ENCODE data around the gene CEP192. TPM values are rescaled to one million over a fixed set of nuclear protein-coding genes. Genes with fewer than 3 reads are reported as not detected.

The CEP192 gene
- total RNA-seq, 1 donor from 2014 or later, result 13.9 TPM

DNA sequence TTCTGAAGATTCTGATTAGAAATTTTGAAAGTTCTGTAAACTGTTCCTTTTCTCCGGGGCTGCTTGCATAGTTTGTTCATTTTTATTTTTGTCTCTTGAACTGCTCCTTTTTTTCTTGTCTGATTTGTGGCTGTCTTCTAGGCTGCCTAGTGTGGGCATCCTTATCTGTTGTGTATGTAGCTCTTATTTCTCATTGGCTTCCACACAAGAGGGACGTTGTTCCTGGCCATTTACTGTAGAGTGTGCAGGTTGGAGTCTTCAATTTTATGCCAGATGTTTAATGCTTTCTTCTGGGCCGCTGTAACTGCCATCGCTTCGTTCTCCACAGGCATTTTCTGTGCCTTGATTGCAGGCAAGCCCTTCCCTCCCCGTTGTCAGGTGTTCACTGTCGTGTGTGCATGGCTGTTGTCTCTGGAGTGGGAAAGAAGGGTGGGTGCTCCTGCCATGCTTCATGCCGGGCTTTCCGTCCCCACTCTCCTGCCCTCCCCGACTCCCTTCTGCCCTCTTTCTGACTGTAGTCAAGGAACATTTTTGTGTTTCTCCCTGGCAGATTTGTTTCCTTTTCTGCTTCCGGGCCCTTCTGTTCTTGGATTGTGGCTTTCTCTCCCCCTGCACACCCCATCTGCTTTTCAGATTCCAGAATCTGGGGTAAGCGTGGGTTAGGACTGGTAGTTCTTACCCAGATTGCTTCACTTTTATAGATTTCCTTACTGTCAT, 15.5 kb downstream of the CEP192 start:
- Histone ChIP-seq H3K27me3 (ENCODE audit: insufficient read depth, low read length) (no peaks in the 10 kb centered on the region), H3K9me3 (ENCODE audit: insufficient read depth, low read depth, low read length) (no peaks in the 10 kb centered on the region), H3K4me1 (ENCODE audit: insufficient read depth, low read length) (no peaks in the 10 kb centered on the region), H3K79me2 (ENCODE audit: insufficient read depth, low read length) (peaks cover 37% of the 10 kb centered on the region), H2AFZ (ENCODE audit: low read depth, low read length) (no peak overlapping the region), H4K20me1 (ENCODE audit: insufficient read depth, low read length) (peaks cover 29% of the 10 kb centered on the region), H3K4me2 (ENCODE audit: low read length) (no peak overlapping the region), H3K36me3 (ENCODE audit: insufficient read depth, low read length) (peaks cover 18% of the 10 kb centered on the region), H3K27ac (ENCODE audit: low read depth, low read length) (no peak overlapping the region), H3K9ac (ENCODE audit: low read length) (no peak overlapping the region), H3K4me3 (ENCODE audit: insufficient read depth, low read depth, low read length) (no peak overlapping the region)
- no peaks in the 10 kb centered on the region for H3K4me1 Mint-ChIP-seq (ENCODE audit: low read depth, unreplicated experiment)
- FAIRE-seq (no peak), DNase-seq (ENCODE audit: low read depth) (no peak)
- H3K36me3 Mint-ChIP-seq (ENCODE audit: low read depth, unreplicated experiment), result no peaks in the 10 kb centered on the region
- H3K27ac Mint-ChIP-seq (ENCODE audit: unreplicated experiment), result no peak overlapping the region
- TF ChIP-seq, protein P1, sequence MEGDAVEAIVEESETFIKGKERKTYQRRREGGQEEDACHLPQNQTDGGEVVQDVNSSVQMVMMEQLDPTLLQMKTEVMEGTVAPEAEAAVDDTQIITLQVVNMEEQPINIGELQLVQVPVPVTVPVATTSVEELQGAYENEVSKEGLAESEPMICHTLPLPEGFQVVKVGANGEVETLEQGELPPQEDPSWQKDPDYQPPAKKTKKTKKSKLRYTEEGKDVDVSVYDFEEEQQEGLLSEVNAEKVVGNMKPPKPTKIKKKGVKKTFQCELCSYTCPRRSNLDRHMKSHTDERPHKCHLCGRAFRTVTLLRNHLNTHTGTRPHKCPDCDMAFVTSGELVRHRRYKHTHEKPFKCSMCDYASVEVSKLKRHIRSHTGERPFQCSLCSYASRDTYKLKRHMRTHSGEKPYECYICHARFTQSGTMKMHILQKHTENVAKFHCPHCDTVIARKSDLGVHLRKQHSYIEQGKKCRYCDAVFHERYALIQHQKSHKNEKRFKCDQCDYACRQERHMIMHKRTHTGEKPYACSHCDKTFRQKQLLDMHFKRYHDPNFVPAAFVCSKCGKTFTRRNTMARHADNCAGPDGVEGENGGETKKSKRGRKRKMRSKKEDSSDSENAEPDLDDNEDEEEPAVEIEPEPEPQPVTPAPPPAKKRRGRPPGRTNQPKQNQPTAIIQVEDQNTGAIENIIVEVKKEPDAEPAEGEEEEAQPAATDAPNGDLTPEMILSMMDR (IDR thresholded peaks at IDR 0.05; ENCODE audit: insufficient read depth, low read depth, low read length), result no peak
- TF ChIP-seq EZH2 (IDR thresholded peaks at IDR 0.05; ENCODE audit: insufficient read depth, low read length), result no peak
- no peaks in the 10 kb centered on the region for H3K27me3 Mint-ChIP-seq (ENCODE audit: low read depth, unreplicated experiment)
- no peaks in the 10 kb centered on the region for H3K9me3 Mint-ChIP-seq (ENCODE audit: unreplicated experiment)
- H3K4me3 Mint-ChIP-seq (ENCODE audit: unreplicated experiment), result no peak overlapping the region

DNA sequence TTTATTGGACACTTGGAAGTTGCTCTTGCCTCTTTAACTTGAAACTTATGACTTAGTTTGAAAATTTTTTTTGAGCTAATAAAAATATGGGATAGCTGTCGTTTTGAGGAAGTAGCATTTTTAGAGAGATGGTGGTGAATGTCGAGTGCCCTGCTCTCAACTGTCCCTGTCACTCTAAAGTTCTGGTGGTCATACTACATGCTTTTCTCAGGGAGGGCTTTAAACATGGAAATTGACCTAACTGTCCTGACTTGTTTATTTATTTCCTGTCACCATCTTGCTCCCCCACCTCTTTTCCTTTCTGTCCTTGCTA, 16.0 kb downstream of the CEP192 start:
- H3K36me3 Mint-ChIP-seq (ENCODE audit: low read depth, unreplicated experiment), result no peaks in the 10 kb centered on the region
- no peaks in the 10 kb centered on the region for H3K27me3 Mint-ChIP-seq (ENCODE audit: low read depth, unreplicated experiment)
- H3K4me1 ChIP-seq (ENCODE audit: insufficient read depth, low read length), result no peaks in the 10 kb centered on the region
- peaks cover 34% of the 10 kb centered on the region for H3K79me2 ChIP-seq (ENCODE audit: insufficient read depth, low read length)
- TF ChIP-seq, protein P1 (IDR thresholded peaks at IDR 0.05; ENCODE audit: insufficient read depth, low read depth, low read length), result no peak
- TF ChIP-seq EZH2 (IDR thresholded peaks at IDR 0.05; ENCODE audit: insufficient read depth, low read length), result no peak
- H3K9me3 ChIP-seq (ENCODE audit: insufficient read depth, low read depth, low read length), result no peaks in the 10 kb centered on the region
- no peaks in the 10 kb centered on the region for H3K4me1 Mint-ChIP-seq (ENCODE audit: low read depth, unreplicated experiment)
- no peaks in the 10 kb centered on the region for H3K27me3 ChIP-seq (ENCODE audit: insufficient read depth, low read length)
- no peak overlapping the region for H3K4me2 ChIP-seq (ENCODE audit: low read length)
- no peak overlapping the region for H3K27ac Mint-ChIP-seq (ENCODE audit: unreplicated experiment)
- H3K9ac ChIP-seq (ENCODE audit: low read length), result no peak overlapping the region
- no peaks in the 10 kb centered on the region for H3K9me3 Mint-ChIP-seq (ENCODE audit: unreplicated experiment)
- H2AFZ ChIP-seq (ENCODE audit: low read depth, low read length), result no peak overlapping the region
- H3K4me3 Mint-ChIP-seq (ENCODE audit: unreplicated experiment), result no peak overlapping the region
- DNase-seq (ENCODE audit: low read depth), result no peak
- H3K36me3 ChIP-seq (ENCODE audit: insufficient read depth, low read length), result peaks cover 21% of the 10 kb centered on the region
- H4K20me1 ChIP-seq (ENCODE audit: insufficient read depth, low read length), result peaks cover 29% of the 10 kb centered on the region
- no peak overlapping the region for H3K27ac ChIP-seq (ENCODE audit: low read depth, low read length)
- no peak overlapping the region for H3K4me3 ChIP-seq (ENCODE audit: insufficient read depth, low read depth, low read length)
- FAIRE-seq, result no peak

GRCh38 chr18:13011719-13012118, 20.6 kb downstream of the CEP192 start:
- FAIRE-seq (no peak), DNase-seq (ENCODE audit: low read depth) (no peak)
- peaks cover 6% of the 10 kb centered on the region for H3K36me3 Mint-ChIP-seq (ENCODE audit: low read depth, unreplicated experiment)
- Histone ChIP-seq H3K4me1 (ENCODE audit: insufficient read depth, low read length) (no peaks in the 10 kb centered on the region), H2AFZ (ENCODE audit: low read depth, low read length) (no peak overlapping the region), H3K27me3 (ENCODE audit: insufficient read depth, low read length) (no peaks in the 10 kb centered on the region), H3K27ac (ENCODE audit: low read depth, low read length) (no peak overlapping the region), H3K4me2 (ENCODE audit: low read length) (no peak overlapping the region), H3K9ac (ENCODE audit: low read length) (no peak overlapping the region), H3K4me3 (ENCODE audit: insufficient read depth, low read depth, low read length) (no peak overlapping the region), H4K20me1 (ENCODE audit: insufficient read depth, low read length) (peaks cover 3% of the 10 kb centered on the region), H3K36me3 (ENCODE audit: insufficient read depth, low read length) (peaks cover 45% of the 10 kb centered on the region), H3K79me2 (ENCODE audit: insufficient read depth, low read length) (peaks cover 5% of the 10 kb centered on the region), H3K9me3 (ENCODE audit: insufficient read depth, low read depth, low read length) (no peaks in the 10 kb centered on the region)
- TF ChIP-seq EZH2 (IDR thresholded peaks at IDR 0.05; ENCODE audit: insufficient read depth, low read length), result no peak
- TF ChIP-seq, protein P1 (IDR thresholded peaks at IDR 0.05; ENCODE audit: insufficient read depth, low read depth, low read length), result no peak
- H3K27ac Mint-ChIP-seq (ENCODE audit: unreplicated experiment), result no peak overlapping the region
- H3K4me3 Mint-ChIP-seq (ENCODE audit: unreplicated experiment), result no peak overlapping the region
- H3K4me1 Mint-ChIP-seq (ENCODE audit: low read depth, unreplicated experiment), result no peaks in the 10 kb centered on the region
- H3K27me3 Mint-ChIP-seq (ENCODE audit: low read depth, unreplicated experiment), result no peaks in the 10 kb centered on the region
- H3K9me3 Mint-ChIP-seq (ENCODE audit: unreplicated experiment), result no peaks in the 10 kb centered on the region
